H1 (cell line): ENCODE measurements around the gene OTOF. TPM values are rescaled to one million over a fixed set of nuclear protein-coding genes. Genes with fewer than 3 reads are reported as not detected.
A peak's percentile ranks its signal among the peaks of the same experiment; 100 is the strongest.

Source experiments
- CTCF ChIA-PET: fragments of 300-600 bp; sonication (Branson Sonifier 250); formaldehyde crosslinking; loops from one replicate; lab custom pipeline; 2021; ENCODE audit not compliant: partially characterized antibody; lab: Charles Lee
- POLR2A ChIA-PET: fragments of 300-600 bp; sonication (Branson Sonifier 250); formaldehyde crosslinking; loops from one replicate; lab custom pipeline; 2021; ENCODE audit warnings: inconsistent platforms; ENCODE audit not compliant: partially characterized antibody; lab: Charles Lee
- DNase-seq, 2 experiments: peaks; one replicate each; pipeline versions ENCODE4 v3.0.0 to v3.0.0-alpha.2; 2010 to 2022; ENCODE audit warnings: low spot score in 2 of 2, low read depth in 1 of 2, mixed read lengths in 1 of 2
- FAIRE-seq: peaks from 2 replicates; lab custom pipeline; 2011; peaks lifted over from hg19 to GRCh38; lab: Jason Lieb, UNC
- H2AFZ ChIP-seq: 2 replicates; pipeline ENCODE4 v1.8.1; 2012; ENCODE audit warnings: low read length, inconsistent platforms
- H2AK5ac ChIP-seq: 2 replicates; pipeline ENCODE4 v1.6.1; 2013; ENCODE audit warnings: low read depth, low read length
- H2BK120ac ChIP-seq: replicated peaks from 2 replicates; pipeline ENCODE3; 2013; ENCODE audit warnings: low read depth, low read length, inconsistent platforms
- H2BK12ac ChIP-seq: 2 replicates; pipeline ENCODE4 v1.6.1; 2013; ENCODE audit warnings: low read depth, low read length
- H2BK15ac ChIP-seq: 2 replicates; pipeline ENCODE4 v1.6.1; 2013; ENCODE audit warnings: low read length
- H2BK20ac ChIP-seq: 2 replicates; pipeline ENCODE4 v1.6.1; 2013; ENCODE audit warnings: low read length
- H2BK5ac ChIP-seq: 2 replicates; pipeline ENCODE4 v1.6.1; 2013; ENCODE audit warnings: low read depth, low read length
- H3K14ac ChIP-seq: 2 replicates; pipeline ENCODE4 v1.6.1; 2013; ENCODE audit warnings: inconsistent platforms; ENCODE audit not compliant: insufficient read length
- H3K18ac ChIP-seq: 2 replicates; pipeline ENCODE4 v1.6.1; 2013; ENCODE audit warnings: low read length; ENCODE audit errors: extremely low read depth
- H3K23ac ChIP-seq: 2 replicates; pipeline ENCODE4 v1.6.1; 2013; ENCODE audit warnings: inconsistent platforms; ENCODE audit not compliant: insufficient read length
- H3K23me2 ChIP-seq: 2 replicates; pipeline ENCODE4 v1.6.1; 2013; ENCODE audit warnings: low read depth, low read length
- H3K27ac ChIP-seq: 2 replicates; pipeline ENCODE4 v1.6.1; 2011; ENCODE audit warnings: low read depth, low read length, inconsistent platforms
- H3K27me3 ChIP-seq, 4 experiments: replicated peaks in 1 of 4; 1 replicate in 1 of 4; 2 replicates in 3 of 4; pipeline versions ENCODE4 v1.6.1 to v1.8.1; 2011 to 2013; ENCODE audit warnings: low read length in 3 of 4, mild to moderate bottlenecking in 3 of 4, inconsistent platforms in 2 of 4, mixed read lengths in 2 of 4, moderate library complexity in 1 of 4; ENCODE audit not compliant: control insufficient read depth in 3 of 4, insufficient read depth in 3 of 4; ENCODE audit errors: extremely low read depth in 1 of 4
- H3K36me3 ChIP-seq, 4 experiments: 2 replicates each; pipeline versions ENCODE4 v1.6.1 to v1.8.1; 2011 to 2013; ENCODE audit warnings: mild to moderate bottlenecking in 4 of 4, low read length in 3 of 4, moderate library complexity in 2 of 4, control low read depth in 1 of 4, inconsistent platforms in 1 of 4; ENCODE audit not compliant: insufficient read depth in 4 of 4, control insufficient read depth in 2 of 4
- H3K4ac ChIP-seq: replicated peaks from 2 replicates; pipeline ENCODE3; 2013; ENCODE audit warnings: low read length, low read depth, mixed read lengths, inconsistent platforms; ENCODE audit not compliant: insufficient read length
- H3K4me1 ChIP-seq, 4 experiments: replicated peaks in 1 of 4; 1 replicate in 1 of 4; 2 replicates in 3 of 4; pipeline versions ENCODE4 v1.6.1 to v1.8.1; 2011 to 2013; ENCODE audit warnings: low read length in 3 of 4, inconsistent platforms in 2 of 4, mixed read lengths in 1 of 4; ENCODE audit not compliant: insufficient read depth in 4 of 4, control insufficient read depth in 3 of 4
- H3K4me2 ChIP-seq, 2 experiments: 2 replicates each; pipeline versions ENCODE4 v1.6.1 to v1.8.1; 2011 to 2013; ENCODE audit warnings: low read depth in 2 of 2, low read length in 2 of 2, control low read depth in 1 of 2, inconsistent platforms in 1 of 2, mild to moderate bottlenecking in 1 of 2; ENCODE audit not compliant: insufficient read depth in 1 of 2
- H3K4me3 ChIP-seq, 4 experiments: fragments of 200-600, 300-600 bp in 1 of 4; sonication (generic), shearing (Covaris generic), sonication (Bioruptor Twin) in 1 of 4; 2 replicates each; pipeline versions ENCODE4 v1.5.1 to v1.8.1; 2011 to 2016; ENCODE audit warnings: low read length in 4 of 4, low read depth in 3 of 4, control low read depth in 2 of 4, inconsistent platforms in 2 of 4, mild to moderate bottlenecking in 2 of 4, mixed read lengths in 1 of 4, moderate library complexity in 1 of 4; ENCODE audit not compliant: insufficient read depth in 2 of 4; ENCODE audit errors: extremely low read depth in 1 of 4
- H3K56ac ChIP-seq: replicated peaks from 2 replicates; pipeline ENCODE3; 2013; ENCODE audit warnings: low read depth, mild to moderate bottlenecking, mixed read lengths, low read length, inconsistent platforms; ENCODE audit not compliant: insufficient read length
- H3K79me1 ChIP-seq: 2 replicates; pipeline ENCODE4 v1.6.1; 2013; ENCODE audit warnings: low read depth, low read length, control low read depth
- H3K79me2 ChIP-seq, 2 experiments: 2 replicates each; pipeline versions ENCODE4 v1.6.1 to v1.8.1; 2012 to 2013; ENCODE audit warnings: low read length in 2 of 2, mild to moderate bottlenecking in 2 of 2, inconsistent platforms in 1 of 2; ENCODE audit not compliant: insufficient read depth in 2 of 2, control insufficient read depth in 1 of 2
- H3K9ac ChIP-seq, 4 experiments: replicated peaks in 1 of 4; 1 replicate in 1 of 4; 2 replicates in 3 of 4; pipeline versions ENCODE4 v1.6.1 to v1.8.1; 2011 to 2013; ENCODE audit warnings: low read depth in 3 of 4, low read length in 3 of 4, control low read depth in 2 of 4, mild to moderate bottlenecking in 2 of 4, moderate library complexity in 2 of 4, inconsistent platforms in 1 of 4; ENCODE audit errors: extremely low read depth in 1 of 4
- H3K9me3 ChIP-seq, 2 experiments: 2 replicates each; pipeline versions ENCODE4 v1.6.1 to v1.8.1; 2012 to 2013; ENCODE audit warnings: mild to moderate bottlenecking in 2 of 2, moderate library complexity in 2 of 2, control low read depth in 1 of 2, inconsistent platforms in 1 of 2, low read depth in 1 of 2, low read length in 1 of 2, mixed read lengths in 1 of 2; ENCODE audit not compliant: insufficient read depth in 2 of 2
- H4K20me1 ChIP-seq, 2 experiments: replicated peaks in 1 of 2; 2 replicates each; pipeline versions ENCODE3 to v1.8.1; 2011 to 2013; ENCODE audit warnings: inconsistent platforms in 2 of 2, low read length in 2 of 2, mild to moderate bottlenecking in 1 of 2; ENCODE audit not compliant: insufficient read depth in 2 of 2, control insufficient read depth in 1 of 2
- H4K5ac ChIP-seq: 2 replicates; pipeline ENCODE4 v1.6.1; 2013; ENCODE audit warnings: low read length, low read depth, mixed read lengths, inconsistent platforms; ENCODE audit not compliant: insufficient read length
- H4K8ac ChIP-seq: 2 replicates; pipeline ENCODE4 v1.8.0; 2013; ENCODE audit warnings: mild to moderate bottlenecking, moderate library complexity, low read length, inconsistent platforms; ENCODE audit not compliant: insufficient read depth; ENCODE audit errors: extremely low read depth
- H4K91ac ChIP-seq: replicated peaks from 2 replicates; pipeline ENCODE3; 2013; ENCODE audit warnings: low read length, mixed read lengths, inconsistent platforms; ENCODE audit not compliant: insufficient read length
- GABPA ChIP-seq: IDR thresholded peaks from 2 replicates; pipeline ENCODE4 v1.6.1; 2011; ENCODE audit warnings: mild to moderate bottlenecking, low read length, moderate library complexity, borderline replicate concordance; ENCODE audit not compliant: insufficient read depth
- GTF2F1 ChIP-seq: IDR thresholded peaks from 2 replicates; pipeline ENCODE4 v1.6.1; 2012; ENCODE audit warnings: low read depth, low read length, improper control_type of control experiment, borderline replicate concordance
- KDM5A ChIP-seq: fragments of 200-600 bp; IDR thresholded peaks from 2 replicates; pipeline ENCODE4 v1.7.1; 2012; ENCODE audit warnings: mild to moderate bottlenecking, low read length, inconsistent platforms, mixed read lengths
- RNF2 ChIP-seq: fragments of 200-900, 300-1000 bp; sonication (generic); IDR thresholded peaks from 2 replicates; pipeline ENCODE4 v1.7.1; 2016; ENCODE audit warnings: borderline replicate concordance, low read depth, mild to moderate bottlenecking, antibody characterized with exemption, low read length; ENCODE audit not compliant: poor library complexity, severe bottlenecking; ENCODE audit errors: missing control alignments
- SRF ChIP-seq: IDR thresholded peaks from 2 replicates; pipeline ENCODE4 v1.6.1; 2011; ENCODE audit warnings: mild to moderate bottlenecking, low read depth, low read length, moderate library complexity
- TCF12 ChIP-seq: IDR thresholded peaks from 2 replicates; pipeline ENCODE4 v1.6.1; 2011; ENCODE audit warnings: low read depth, mild to moderate bottlenecking, low read length
- TEAD4 ChIP-seq: IDR thresholded peaks from 2 replicates; pipeline ENCODE4 v1.6.1; 2012; ENCODE audit warnings: low read depth, low read length, inconsistent platforms, mixed read lengths
- WGBS, 2 experiments: shearing (Covaris generic) in 1 of 2; methylation state at CpG; one replicate each; pipeline versions ENCODE4 v1.1.6 to v1.1.7; 2013 to 2015; ENCODE audit warnings: low lambda C conversion rate in 2 of 2, mixed read lengths in 2 of 2, inconsistent platforms in 1 of 2, low coverage in 1 of 2, missing lambda C conversion rate in 1 of 2; ENCODE audit not compliant: insufficient replicate concordance in 2 of 2, insufficient coverage in 1 of 2, insufficient read length in 1 of 2; ENCODE audit errors: extremely low coverage in 1 of 2, missing lambda C conversion rate in 1 of 2; 5-methylcytosine and 5-hydroxymethylcytosine counted together
- polyA plus RNA-seq, 7 experiments: library from polyadenylated mRNA; depleted of rRNA in 3 of 7; stranded (reverse) in 5 of 7; unstranded in 2 of 7; fragments of >200 nt in 5 of 7; fragments of 200-250 nt in 2 of 7; gene quantifications; 1 replicate in 5 of 7; 2 replicates in 1 of 7; 4 replicates in 1 of 7; pipeline versions ENCODE4 v1.2.1 to v1.2.3, GENCODE V29; 2011 to 2013; ENCODE audit warnings: missing spikeins in 2 of 7, mixed read lengths in 2 of 7
- total RNA-seq: library from RNA; stranded (reverse); fragmentation: NEBNext Ultra II Directional; extraction: Animal tissue kit (Norgen Biotek cat#: 25700); gene quantifications from 2 replicates; pipeline ENCODE4 v1.2.1, GENCODE V29; 2021

Gene OTOF
- total and polyA plus RNA-seq, 2 of the 8 experiments (the other 6 are each of a cell fraction or from before 2014, with no cell fraction given), result 0.06 TPM; not detected in 1

DNA sequence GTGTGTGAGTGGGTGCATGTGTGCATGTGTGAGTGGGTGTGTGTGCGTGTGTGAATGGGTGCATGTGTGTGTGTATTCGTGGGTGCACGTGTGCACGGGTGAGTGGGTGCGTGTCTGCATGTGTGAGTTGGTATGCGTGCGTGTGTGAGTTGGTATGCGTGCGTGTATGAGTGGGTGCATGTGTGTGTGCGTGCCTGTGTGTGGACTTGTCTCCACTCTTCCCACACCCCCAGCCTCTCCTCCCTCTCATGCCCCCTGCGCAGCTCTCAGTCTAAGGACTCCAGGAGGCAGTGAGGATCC is 5.1 kb upstream of the OTOF start:
- Histone ChIP-seq H3K36me3 (no peaks in the 10 kb centered on the region), H2AK5ac (no peak overlapping the region), H3K4me1 (no peaks in the 10 kb centered on the region; a peak in 1 of 7 replicates), H2BK15ac (no peak overlapping the region), H2AFZ (no peak overlapping the region), H3K23ac (no peak overlapping the region), H3K4me3 (no peak overlapping the region), H2BK120ac (no peak overlapping the region), H4K5ac (no peak overlapping the region), H3K79me1 (no peaks in the 10 kb centered on the region), H4K91ac (no peak overlapping the region), H3K56ac (no peak overlapping the region), H3K9ac (no peak overlapping the region), H3K4me2 (no peak overlapping the region), H3K14ac (no peak overlapping the region), H4K20me1 (peaks cover 0 to 7% of the 10 kb centered on the region in 2 experiments), H3K27me3 (no peaks in the 10 kb centered on the region), H2BK5ac (peak overlapping the region; percentile 47; the same call in 1 of the 2 replicates), H3K27ac (no peak overlapping the region), H4K8ac (no peak overlapping the region), H3K23me2 (peaks cover 5% of the 10 kb centered on the region; the same call in 1 of the 2 replicates), H3K18ac (no peak overlapping the region), H2BK12ac (no peak overlapping the region), H3K4ac (no peak overlapping the region), H2BK20ac (no peak overlapping the region), H3K9me3 (no peaks in the 10 kb centered on the region), H3K79me2 (no peaks in the 10 kb centered on the region)
- ChIA-PET POLR2A (no interaction called here), CTCF (interaction anchor here (1.0 to 3.4 kb wide), 3 partner anchors 15 to 20 kb away, joined by 3 to 14 read pairs (median 3); no protein-coding TSS in a partner anchor)
- FAIRE-seq, result no peak
- no peak for DNase-seq
- TF ChIP-seq TCF12 (no peak), TEAD4 (no peak), SRF (no peak), GABPA (no peak), RNF2 (no peak), GTF2F1 (no peak), KDM5A (no peak)
- WGBS, 2 experiments, result 90% methylated on average over 11 of the region's 11 CpGs; no CpG with 5 or more reads in 1 of the 2 experiments
